IPS-18c (cell line): ENCODE data around the gene EMSY.

ENCODE experiments used
- H3K4me3 ChIP-seq: 2 replicates; pipeline ENCODE4 v1.7.0; 2013; ENCODE audit warnings: low read depth, mild to moderate bottlenecking, low read length, moderate library complexity; ENCODE audit not compliant: insufficient read depth
- H3K9me3 ChIP-seq: one replicate; pipeline ENCODE4 v1.6.1; 2013; ENCODE audit warnings: mild to moderate bottlenecking, low read length, moderate library complexity; ENCODE audit not compliant: control insufficient read depth, insufficient read depth

EMSY gene

DNA sequence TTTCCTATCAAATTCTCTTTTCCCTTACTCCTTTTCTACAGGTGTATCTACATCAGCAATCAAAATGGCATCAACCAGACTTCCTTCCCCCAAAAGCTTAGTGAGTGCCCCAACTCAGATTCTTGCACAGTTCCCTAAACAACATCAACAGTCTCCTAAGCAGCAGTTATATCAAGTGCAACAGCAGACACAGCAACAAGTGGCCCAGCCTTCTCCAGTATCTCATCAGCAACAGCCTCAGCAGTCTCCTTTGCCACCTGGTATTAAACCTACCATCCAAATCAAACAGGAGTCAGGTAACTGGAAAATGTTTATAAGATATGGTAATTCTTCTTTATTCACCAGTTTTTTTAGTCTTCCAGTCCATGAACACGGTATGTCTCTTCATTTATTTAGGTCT lies 51.4 kb downstream of the EMSY start:
- H3K9me3 ChIP-seq, result no peaks in the 10 kb centered on the region

DNA sequence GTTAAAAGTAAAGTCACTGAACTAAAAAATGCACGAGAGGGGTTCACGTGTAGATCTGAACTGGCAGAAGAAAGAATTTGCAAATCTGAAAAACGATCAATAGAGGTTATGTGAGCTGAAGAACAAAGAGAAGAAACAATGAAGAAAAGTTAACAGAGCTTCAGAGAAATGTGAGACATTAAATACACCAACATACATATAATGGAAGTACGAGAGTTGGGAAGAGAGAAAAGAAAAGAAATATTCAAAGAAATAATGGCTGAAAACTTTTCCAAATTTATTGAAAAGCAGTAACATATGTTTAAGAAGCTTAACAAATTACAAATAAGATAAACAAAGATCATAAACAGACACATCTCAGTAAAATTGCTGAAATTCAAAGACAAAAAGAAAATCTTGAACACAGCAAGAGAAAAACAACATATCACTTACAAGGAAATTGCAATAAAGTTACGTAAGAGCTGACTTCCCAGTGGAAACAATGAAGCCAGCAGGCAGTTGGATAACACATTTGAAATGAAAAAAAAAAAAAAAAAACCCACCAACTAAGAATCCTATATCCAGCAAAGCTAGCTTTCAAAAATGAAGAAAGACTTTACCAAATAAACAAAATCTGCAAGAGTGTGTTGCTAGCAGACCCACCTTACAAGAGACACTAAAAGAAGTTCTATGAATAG lies 56.8 kb downstream of the EMSY start:
- no peak overlapping the region for H3K4me3 ChIP-seq
- H3K9me3 ChIP-seq, result no peaks in the 10 kb centered on the region

More for the DNA sequence above, 51.4 kb downstream of the EMSY start:
- H3K4me3 ChIP-seq, result no peak overlapping the region

DNA sequence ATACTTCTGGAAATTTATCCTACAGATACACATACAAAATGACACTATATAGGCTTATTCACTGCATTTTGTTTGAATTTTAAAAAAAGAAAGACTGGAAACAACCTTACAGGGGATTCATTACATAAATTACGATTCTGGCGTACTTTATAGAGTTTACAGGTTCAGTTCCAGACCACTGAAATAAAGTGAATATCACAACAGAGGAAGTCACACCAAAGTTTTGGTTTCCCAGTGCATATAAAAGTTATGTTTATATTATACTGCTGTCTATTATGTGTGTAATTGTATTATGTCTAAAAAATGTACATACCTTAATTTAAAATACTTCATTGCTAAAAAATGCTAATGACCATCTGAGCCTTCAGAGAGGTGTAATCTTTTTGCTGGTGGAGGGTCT lies 62.0 kb downstream of the EMSY start:
- H3K9me3 ChIP-seq, result no peaks in the 10 kb centered on the region
- no peak overlapping the region for H3K4me3 ChIP-seq

DNA sequence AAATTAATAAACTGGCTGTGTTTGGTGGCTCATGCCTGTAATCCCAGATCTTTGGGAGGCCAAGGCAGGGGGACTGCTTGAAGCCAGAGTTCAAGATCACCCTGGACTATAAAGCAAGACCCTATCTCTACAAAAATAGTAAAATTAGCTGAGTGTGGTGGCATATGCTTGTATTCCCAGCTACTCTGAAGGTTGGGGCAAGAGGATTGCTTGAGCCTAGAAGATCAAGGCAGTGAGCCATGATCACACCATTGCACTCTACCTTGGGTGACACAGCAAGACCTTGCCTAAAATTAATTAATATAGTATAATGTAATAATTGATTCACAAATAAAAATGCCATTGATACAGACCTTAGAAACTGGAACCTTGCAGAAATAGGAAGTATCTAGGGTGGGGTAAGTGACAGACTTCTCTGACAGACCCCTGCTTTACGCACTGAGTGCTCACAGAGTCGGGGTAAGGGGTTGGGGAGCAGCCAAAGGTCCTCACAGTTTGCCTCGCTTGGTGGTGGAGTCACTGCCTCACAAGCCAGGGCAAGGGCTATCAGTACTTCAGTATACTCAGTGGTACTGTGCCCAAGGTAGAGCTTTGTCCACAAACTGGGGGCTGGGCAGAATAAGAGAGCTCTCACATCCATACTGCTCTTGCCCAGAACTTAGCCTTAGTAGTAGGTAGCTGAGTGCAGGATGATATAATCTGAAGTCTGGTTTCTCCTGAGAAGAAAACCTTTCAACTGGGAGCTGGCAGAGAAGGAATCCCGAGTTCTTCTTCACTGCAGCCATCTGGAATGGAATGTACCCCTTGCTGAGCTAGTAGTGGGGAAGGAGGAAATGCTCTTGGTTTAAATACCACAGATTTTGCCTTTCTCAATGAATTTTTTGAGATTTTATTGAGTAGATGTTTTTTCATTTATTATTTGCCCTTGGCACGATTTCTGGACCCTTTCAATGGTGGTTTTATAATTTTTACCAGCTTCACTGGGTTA lies 65.5 kb downstream of the EMSY start:
- Histone ChIP-seq H3K9me3 (no peaks in the 10 kb centered on the region), H3K4me3 (no peak overlapping the region)

DNA sequence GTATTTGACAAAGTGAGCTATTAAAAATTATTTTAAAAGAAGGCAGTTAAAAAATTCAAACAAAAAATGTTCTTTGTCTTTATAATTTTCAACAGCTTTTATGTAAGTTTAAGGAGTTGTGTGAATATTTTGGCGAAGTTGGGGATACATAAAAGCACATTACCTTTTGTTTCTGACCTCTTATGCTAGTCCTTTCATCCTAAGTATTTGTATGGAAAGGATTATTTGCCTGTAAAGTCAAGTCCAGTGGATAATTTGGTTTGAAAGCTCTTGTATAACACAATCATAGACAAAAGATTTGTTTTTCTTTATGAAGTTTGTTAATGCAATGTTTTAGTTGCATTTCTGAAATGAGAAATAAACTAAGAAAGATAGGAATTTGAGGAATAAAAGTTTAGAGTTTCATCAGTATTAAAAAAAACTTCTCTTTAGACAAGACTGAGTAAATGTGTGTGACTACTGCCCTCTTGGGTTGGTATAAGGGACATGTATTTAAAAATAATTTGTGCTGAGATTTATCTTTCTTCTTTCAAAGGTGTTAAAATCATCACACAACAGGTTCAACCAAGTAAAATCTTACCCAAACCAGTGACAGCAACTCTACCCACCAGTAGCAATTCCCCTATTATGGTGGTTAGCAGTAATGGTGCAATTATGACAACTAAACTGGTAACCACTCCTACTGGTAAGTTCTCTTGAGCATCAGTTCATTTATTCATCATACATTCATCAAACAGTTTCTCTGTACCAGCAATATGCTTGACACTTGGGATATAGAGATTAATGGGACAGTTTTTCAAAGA lies 68.2 kb downstream of the EMSY start:
- H3K4me3 ChIP-seq, result no peak overlapping the region
- H3K9me3 ChIP-seq, result no peaks in the 10 kb centered on the region

DNA sequence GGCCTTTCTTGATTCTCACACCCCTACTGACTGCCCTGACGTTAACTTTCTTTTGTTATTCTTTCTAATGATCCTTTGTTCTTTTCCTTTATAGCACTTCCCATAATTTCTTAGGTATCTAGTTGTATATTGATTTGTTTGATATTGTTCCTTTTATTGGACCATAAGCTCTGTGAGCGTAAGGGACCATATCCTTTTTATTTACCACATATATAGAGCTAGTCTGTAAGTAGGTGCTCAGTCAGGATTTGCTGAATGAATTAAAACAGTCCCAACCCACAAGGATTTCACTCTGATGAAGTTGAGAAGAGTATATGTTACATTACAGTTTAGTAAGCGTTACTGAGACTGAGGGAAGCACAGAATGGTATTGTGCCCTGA lies 68.8 kb downstream of the EMSY start:
- Histone ChIP-seq H3K9me3 (no peaks in the 10 kb centered on the region), H3K4me3 (no peak overlapping the region)

DNA sequence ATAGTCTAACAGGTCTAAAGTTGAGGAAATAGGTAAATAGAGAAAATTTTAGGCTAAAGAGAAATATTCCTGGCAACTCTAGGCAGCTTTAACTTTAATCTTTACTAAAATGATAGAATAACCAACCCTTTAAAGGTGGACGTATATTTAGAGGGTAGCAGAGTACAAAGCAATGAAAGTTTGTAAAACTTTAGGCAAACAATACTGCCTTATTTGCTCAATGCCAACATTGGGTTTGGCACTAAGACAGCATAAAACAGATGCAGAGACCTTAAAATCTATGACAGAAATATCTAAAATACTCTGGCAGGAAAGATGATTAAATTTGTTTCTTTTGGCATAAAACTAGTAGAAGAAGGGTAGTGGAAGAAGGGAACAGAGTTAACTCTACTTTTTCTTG lies 70.7 kb downstream of the EMSY start:
- H3K9me3 ChIP-seq, result no peaks in the 10 kb centered on the region
- no peak overlapping the region for H3K4me3 ChIP-seq

DNA sequence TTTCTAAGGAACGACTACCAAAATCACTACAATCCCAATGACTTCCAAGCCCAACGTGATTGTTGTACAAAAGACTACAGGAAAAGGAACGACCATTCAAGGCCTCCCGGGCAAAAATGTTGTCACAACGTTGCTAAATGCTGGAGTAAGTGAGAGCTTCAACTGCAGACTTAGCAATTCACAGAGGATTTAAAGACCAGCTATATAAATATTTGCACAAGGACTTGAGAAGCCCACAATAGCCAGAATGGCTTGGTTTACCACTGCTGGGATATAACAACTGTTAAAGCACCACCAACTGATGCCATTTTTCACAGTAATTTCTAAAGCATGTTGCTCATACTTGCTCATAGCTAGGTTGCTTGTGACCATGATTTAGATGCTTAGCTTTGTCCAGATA lies 78.3 kb downstream of the EMSY start:
- Histone ChIP-seq H3K9me3 (no peaks in the 10 kb centered on the region), H3K4me3 (no peak overlapping the region)

DNA sequence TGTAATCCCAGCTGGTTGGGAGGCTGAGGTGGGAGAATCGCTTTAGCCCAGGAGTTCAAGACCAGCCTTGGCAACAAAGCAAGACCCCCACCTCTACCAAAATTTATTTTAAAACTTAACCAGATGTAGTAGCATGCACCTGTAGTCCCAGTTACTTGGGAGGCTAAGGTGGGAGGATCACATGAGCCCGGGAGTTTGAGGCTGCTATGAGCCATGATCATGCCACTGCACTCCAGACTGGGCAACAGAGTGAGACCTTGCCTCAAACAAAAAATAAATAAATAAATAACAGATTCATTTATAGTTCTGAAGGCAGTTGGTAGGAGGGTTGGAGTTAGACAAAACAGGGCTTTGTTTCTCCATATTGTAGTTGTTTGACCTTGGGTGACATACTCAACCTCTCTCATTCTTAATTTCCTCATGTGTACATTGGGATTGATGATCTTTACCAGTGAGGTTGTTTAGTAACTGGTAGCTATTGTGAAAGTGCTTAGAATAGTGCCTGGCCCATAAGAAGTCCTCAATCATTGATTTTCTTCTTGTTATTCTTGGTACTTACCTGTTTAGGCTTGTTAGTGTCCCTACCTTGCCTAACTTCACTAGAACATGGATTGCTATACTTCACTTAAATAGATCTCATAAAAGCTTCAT lies 79.1 kb downstream of the EMSY start:
- Histone ChIP-seq H3K4me3 (no peak overlapping the region), H3K9me3 (no peaks in the 10 kb centered on the region)

DNA sequence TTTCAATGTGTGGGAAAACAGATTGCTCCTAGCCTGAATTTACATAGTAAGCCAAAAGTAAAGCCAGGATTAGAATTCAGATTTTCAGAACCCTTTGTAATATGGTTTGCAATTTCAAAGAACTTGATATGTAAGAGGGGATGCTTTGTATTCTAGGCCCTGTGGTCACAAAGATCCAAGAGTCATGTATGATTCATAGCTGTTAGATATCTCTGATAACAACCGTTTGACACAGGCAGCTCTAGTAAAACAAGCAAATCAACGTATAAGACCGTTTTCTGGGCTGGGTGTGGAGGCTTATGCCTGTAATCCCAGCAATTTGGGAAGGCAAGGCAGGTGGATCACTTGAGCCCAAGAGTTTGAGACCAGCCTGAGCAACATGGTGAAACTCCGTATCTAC lies 79.6 kb downstream of the EMSY start:
- Histone ChIP-seq H3K4me3 (no peak overlapping the region), H3K9me3 (no peaks in the 10 kb centered on the region)

DNA sequence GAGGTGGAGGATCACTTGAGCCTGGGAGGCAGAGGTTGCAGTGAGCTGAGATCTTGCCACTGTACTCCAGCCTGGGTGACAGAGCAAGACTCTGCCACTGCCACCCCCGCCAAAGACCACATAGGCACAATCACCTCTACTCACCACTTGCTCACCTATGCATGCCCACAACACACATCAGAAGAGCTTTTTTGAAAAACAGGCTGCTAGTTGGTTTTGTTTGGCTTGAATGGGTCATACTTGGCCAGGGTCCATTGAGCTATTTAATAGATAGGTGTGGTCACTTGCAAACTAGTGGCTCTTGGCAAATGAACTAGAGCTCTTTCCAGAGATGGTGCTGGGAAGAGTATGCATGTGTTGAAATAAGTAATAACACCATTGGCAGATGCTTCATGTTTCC lies 80.1 kb downstream of the EMSY start:
- Histone ChIP-seq H3K9me3 (no peaks in the 10 kb centered on the region), H3K4me3 (no peak overlapping the region)

DNA sequence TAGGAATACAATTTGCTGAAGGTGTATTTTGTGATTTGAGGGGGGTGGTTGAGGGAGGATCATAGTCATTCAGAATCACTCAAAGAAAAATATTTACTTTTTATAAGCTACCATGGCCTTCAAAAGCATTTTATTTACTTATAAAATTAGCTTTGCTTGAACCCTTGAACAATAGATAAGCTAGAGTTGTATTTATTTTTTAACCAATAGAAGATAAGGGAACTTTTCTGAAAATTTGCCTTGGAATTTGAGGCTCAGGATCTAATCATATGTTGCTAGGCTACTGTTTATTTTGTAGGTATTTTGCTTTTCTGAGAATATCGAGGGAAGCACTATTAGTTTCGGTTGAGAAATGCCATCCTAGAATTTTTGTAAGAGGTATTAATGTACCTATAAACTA lies 82.1 kb downstream of the EMSY start:
- H3K4me3 ChIP-seq, result no peak overlapping the region
- H3K9me3 ChIP-seq, result no peaks in the 10 kb centered on the region

DNA sequence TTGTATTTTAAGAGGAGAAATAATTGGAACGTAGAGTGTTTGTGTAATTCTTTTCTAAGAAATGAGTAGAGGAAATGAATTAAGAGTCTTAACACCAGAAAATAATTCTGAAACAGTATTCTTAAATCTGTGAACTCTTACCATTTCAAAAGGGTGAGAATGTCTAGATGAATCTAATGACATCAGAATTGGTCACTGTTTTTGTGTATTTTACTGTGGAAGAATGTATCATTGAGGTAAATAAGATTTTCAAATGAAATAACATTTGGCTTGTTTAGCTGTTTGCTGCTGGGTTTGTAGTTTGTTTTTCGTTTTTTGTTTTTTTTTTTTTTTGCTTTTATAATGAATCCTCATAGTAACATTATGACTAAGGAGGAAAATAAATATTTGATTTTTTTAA lies 97.6 kb downstream of the EMSY start:
- Histone ChIP-seq H3K9me3 (no peaks in the 10 kb centered on the region), H3K4me3 (no peak overlapping the region)

DNA sequence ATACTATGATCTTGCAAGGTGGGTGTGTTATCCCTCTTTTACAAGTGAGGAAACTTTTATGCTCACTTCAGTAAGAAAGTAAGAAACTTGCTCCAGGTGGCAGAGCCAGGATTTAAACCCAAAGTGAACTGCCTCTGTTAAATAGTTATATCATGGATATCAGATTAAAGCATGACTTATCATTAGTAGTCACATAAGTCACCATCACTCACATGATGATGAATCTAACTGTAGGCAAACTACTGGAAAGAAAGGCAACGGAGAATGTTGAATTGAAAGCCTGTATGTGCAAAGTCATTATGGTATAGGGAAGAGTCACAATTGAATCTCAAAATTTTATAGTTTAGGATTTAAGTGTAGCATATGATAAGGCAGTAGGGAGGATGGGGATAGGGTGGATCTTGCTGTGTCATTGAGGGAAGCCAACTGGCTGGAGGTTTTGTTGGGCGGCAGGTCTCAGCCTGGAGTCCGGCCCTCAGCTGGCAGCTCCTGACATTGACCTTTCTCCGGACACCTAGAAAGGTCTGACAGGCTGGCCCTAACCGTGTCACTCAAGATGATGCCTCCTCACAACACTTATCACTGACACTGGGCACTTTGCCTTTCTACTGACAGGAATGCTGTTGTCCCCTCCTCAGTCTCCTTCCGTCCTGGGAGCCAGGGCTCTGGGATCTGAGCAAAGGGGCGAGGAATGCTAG lies 98.3 kb downstream of the EMSY start:
- H3K4me3 ChIP-seq, result no peak overlapping the region
- H3K9me3 ChIP-seq, result no peaks in the 10 kb centered on the region

DNA sequence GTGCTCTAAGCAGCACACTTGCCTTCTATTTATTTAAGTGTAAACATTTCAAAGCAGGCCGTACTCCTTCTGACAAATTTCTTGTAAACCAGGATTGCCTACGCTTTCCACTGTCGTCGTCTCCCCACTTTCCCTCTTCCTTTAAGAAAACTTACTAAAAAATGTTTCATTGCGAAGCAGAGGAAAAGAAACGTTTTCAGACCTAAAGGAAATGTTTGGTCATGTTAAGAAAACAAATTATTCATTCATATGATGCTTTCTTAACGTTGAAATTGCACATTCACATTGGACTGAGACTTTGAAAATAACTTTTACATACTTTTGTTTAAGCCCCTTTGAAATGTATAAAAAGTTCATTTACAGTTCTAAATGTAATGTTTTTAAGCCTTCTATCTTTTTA lies 106.0 kb downstream of the EMSY start:
- Histone ChIP-seq H3K4me3 (no peak overlapping the region), H3K9me3 (no peaks in the 10 kb centered on the region)

DNA sequence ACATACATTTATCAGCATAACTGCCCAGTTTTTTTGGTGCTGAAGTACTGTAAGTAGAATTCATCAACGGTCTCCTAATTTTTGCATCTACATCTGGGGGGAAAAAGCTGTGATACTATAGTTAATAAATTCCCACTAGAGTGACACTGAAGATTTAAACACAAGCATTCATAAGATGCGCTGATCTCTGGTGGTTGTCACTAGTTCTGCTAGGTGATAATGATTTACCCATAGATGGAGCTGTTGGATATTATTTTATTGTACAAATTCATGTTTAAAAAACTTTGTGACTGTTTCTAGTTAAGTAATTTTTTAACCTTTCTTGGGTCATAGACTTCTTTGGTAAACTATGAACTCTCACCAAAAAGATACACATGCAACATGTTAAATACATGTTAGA lies 106.6 kb downstream of the EMSY start:
- no peaks in the 10 kb centered on the region for H3K9me3 ChIP-seq
- H3K4me3 ChIP-seq, result no peak overlapping the region

DNA sequence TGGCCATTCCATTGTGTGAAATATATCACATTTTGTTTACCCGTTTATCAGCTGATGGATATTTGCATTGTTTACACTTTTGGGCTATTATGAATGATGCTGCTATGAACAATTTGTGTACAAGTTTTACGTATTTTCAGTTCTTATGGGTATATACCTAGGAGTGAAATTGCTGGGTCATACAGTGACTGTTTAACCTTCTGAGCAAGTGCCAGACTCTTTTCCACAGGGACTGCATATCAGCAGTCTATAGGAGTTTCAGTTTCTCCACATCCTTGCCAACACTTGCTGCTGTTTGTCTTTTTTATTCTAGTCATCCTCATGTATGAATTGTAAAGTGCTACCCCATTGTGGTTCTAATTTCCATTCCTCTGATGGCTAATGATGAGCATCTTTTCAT lies 108.2 kb downstream of the EMSY start:
- no peak overlapping the region for H3K4me3 ChIP-seq
- no peaks in the 10 kb centered on the region for H3K9me3 ChIP-seq
